COR-L47 (cell line): ENCODE data around the gene G3BP2.
"Not testable (repeated sequence)": the region's sequence is repeated elsewhere in the genome, so short reads cannot be mapped to it uniquely, and the experiment has no call there.

Experiments
- DNase-seq: peaks from one replicate; lab custom pipeline; 2025; lab: John Stamatoyannopoulos, UW

The G3BP2 gene

DNA sequence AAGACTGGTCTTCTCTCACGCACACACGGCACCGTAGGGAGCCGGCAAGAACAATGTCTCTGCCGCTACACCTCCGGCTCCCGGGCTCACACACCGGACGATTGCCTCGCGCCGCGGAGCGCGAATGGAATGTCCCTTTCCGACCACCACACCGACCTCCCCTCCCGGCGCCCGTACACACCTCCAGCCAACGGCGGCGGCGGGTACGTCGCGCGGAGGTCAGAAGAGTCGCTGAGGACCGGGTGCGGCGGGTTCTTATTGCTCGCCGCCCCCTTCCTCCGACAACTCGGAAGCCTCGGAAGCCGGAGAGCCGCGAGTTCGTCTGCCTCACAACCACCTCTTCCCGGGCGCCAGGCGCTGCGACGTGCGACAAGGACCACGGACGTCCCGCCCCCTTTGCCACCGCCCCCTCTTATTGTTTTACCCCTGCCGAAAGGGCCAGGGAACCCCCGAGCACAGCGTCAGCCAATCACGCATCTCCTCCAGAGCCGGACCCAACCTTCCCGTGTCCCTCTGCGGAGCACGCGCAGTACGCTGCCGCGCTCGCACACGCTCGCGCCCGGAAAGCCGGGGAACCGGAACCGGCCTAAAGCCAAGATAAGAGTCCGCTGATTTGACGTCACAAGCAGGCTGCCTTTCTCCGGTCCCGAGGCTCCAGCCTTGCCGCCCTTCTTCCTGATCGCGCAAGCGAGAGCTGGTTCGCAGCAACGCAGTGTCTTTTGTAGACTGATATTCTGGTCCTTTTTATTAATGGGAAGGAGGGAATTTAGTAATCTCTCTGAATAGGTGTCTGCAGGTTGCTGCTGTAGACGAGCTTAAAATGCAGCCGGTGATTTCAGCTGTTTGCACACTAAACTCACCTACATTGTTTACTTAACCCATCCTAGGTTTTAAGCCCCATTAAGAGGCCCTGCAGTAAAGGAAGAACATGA, at the start of gene G3BP2:
TSS of gene G3BP2 (minus strand) at position 385 of the 932 bp plus-strand sequence. CDS start 11,386 bp downstream, outside the sequence.
- DNase-seq, result peak; percentile 99

GRCh38 chr4:75722417-75722816, 49.2 kb upstream of the G3BP2 start:
- DNase-seq, result no peak

GRCh38 chr4:75718529-75718928, 45.3 kb upstream of the G3BP2 start:
- DNase-seq, result no peak

DNA sequence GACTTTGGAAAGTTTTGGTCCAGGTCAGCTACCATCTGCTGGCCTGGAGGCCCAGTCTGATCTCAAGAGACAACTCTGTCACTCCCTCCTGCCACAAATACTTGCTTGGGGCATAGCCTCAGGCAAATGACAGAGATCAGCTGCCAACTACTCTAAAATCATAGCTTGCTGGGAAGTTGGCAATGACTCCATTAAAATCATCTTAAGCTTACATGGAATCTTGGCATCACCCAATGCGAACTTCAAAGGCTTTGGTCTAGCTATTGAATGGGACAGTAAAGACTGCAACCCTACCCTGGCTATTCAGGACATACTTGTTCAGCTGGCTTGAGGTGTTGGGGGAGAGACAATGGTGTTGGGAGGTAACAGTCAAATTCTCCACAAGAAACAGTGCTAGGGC, 44.2 kb upstream of the G3BP2 start:
- DNase-seq, result no peak

- not testable (repeated sequence) for DNase-seq
Measured at GRCh38 chr4:75716054-75716453, 42.8 kb upstream of the G3BP2 start.

DNA sequence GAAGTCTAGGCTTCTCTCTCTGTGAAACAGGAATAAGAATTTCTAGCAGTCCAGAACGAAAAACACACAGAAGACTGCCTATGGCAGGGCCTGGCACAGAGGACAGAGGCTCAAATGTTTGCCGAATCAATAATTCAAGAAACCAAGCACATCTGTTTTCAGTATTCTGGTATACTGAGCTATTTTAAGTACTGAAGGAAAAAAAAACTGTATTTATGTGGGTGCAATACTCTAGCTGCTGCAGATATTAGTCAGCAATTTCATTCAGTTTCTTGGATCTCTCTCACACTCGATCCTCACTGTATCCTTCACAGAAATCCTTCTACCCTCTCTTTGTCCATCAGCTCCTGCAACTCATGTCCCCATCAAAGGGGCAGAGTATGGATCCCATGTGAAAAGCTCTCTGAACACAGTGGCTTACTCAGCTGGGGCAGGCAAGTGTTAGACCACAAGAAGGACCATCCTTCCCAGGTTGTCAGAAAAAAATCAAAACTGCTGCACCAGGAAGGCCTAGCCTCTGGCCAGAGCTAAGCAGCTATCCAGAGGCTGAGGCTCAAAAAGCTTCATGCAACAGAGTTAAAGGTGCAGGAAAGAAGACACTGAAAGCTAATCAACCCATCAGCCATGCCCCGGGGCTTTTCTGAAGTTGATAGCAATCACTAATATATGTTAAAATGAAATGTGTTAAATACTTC, 42.0 kb upstream of the G3BP2 start:
- no peak for DNase-seq

- no peak for DNase-seq
Measured at GRCh38 chr4:75714704-75715103, 41.5 kb upstream of the G3BP2 start.

DNA sequence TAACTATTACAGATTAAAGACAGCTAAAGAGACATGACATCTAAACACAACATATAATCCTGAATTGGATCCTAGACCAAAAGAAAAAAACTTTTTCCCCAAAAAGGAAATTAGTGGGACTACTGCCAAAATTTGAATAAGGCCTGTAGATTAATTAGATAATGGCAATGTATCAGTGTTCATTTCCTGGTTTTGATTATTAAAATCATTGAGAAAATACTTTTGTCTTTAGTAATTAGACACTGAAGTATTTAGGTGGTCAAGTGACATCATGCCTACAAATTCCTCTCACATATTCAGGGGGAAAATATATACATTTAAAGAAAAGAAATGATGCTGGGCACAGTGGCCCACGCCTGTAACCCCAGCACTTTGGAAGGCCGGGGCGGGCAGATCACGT, 40.8 kb upstream of the G3BP2 start:
- DNase-seq, result no peak

DNA sequence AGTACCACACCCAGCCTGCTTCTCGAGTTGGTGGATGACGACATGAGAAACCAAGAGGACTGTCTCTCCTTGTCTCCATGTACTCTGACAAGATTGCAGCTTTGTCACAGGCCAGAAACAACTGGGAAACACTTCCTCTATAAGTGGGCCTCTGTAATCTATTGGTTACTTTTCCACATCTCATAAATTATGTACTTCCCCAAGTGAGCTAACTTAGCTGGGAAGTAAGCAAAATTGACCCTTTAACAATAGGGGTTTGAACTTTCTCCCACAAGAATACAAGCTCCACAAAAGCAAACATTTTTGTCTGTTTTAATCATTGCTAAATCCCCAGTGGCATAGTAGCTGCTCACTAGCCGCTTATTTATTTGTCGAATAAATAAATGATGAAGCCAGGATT, 37.0 kb upstream of the G3BP2 start:
- DNase-seq, result no peak

DNA sequence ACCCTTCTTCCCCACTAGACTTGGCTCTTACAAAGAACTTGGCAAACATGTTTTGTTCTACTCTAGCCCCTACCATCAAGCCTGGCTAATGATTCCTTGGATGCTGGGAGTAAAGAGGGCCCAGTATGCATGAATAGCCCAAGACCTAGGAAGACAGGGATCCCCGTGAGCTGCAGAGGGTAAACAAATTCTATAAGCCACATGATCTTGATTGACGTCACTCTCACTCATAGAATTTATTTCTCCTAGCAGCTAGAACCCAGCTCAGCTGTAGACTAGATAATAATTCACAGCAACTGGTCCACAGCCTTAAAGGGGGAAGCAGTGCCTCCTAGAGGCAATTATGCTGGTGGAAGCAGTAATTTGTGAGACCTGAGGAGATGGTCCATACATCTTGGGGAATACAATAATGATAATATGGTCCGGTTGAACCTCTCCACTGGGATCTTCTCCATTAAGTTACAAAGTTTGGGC, 35.0 kb upstream of the G3BP2 start:
- no peak for DNase-seq

- DNase-seq, result no peak
Measured at GRCh38 chr4:75705198-75705977, 32.2 kb upstream of the G3BP2 start.

- DNase-seq, result no peak
Measured at GRCh38 chr4:75702919-75703411, 29.8 kb upstream of the G3BP2 start.

- no peak for DNase-seq
Measured at GRCh38 chr4:75699299-75699698, 26.1 kb upstream of the G3BP2 start.

DNA sequence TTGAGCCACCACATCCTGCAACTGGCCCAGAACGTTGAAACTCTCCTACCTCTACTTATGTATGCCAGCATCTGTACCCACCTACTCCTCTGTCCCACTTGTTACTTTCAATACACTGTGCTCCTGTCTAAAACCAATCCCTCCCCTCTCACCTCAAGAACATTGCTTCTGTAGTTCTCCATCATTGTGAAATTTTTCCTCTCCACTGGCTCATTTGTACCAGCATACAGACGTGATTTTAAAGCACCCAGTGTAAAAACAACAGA, 25.7 kb upstream of the G3BP2 start:
- DNase-seq, result no peak

GRCh38 chr4:75698162-75698962, 25.2 kb upstream of the G3BP2 start:
- DNase-seq, result no peak

DNA sequence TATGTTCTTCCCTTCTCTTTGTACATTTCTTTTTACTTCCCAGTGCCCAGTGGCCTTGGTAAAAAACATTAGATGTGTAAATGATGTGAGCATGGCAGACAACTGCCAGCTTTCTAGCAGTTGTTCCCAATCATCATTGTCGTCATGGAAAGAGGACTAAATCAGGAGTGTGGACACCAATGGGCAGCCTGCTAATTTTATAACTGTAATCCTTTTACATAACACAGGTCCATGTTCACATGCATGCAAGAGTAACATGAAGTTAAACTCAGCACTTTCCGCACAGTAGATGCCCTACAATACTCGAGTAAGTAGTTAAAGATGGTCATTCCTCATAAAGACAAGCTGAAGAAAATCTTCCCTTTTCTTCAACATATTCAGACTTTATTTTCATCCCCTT, 23.4 kb upstream of the G3BP2 start:
- no peak for DNase-seq

DNA sequence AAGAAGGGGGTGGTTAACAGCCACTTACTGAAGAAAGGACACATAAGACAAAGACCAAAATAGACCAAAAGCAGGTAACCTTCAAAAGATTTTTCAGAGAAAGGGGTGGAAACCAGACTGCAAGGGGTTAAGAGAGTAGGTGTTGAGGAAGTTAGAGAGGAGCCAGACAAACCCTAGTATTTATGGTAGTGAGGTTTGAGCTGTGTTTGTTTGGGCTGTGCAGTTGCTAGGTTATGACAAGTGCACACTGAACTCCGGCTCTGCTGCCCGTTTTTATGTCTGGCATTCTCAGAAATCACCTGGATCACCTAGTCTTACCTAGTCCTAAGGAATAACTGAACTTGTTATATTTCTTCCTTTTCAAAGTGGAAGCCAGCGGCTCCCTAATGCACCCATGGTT, 22.9 kb upstream of the G3BP2 start:
- no peak for DNase-seq

- DNase-seq, result not testable (repeated sequence)
Measured at GRCh38 chr4:75692066-75692465, 18.9 kb upstream of the G3BP2 start.

- DNase-seq, result not testable (repeated sequence)
Measured at GRCh38 chr4:75687125-75687524, 13.9 kb upstream of the G3BP2 start.

DNA sequence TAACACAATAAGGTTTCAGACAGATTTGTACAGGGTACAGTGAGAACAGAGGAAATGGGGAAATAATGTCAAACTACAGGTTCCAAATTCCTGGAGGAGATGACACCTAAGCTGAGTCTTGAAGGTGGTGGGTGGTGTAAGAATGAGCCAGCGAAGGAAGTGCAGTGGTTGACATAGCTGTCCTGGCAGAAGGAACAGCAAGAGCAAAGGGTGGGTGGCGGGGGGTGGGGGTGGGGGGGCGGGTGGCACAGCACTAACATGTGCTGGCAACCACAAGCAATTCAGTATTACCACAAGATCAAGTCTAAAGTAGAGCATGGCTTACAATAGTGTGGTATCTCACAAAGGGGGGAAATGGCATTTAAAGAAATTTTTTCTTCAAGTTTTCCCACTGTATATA, 13.1 kb upstream of the G3BP2 start:
- no peak for DNase-seq

GRCh38 chr4:75685546-75686189, 12.5 kb upstream of the G3BP2 start:
- DNase-seq, result no peak
